Measurements from ENCODE around the gene H6PD. TPM values are rescaled to one million over a fixed set of nuclear protein-coding genes. Genes with fewer than 3 reads are reported as not detected.
A peak's percentile ranks its signal among the peaks of the same experiment; 100 is the strongest.

The H6PD gene
- total and polyA plus RNA-seq, 2 experiments from 2014 or later: 1.2 to 4.7 TPM

- no peak for TF ChIP-seq ZNF462 (CRISPR knock-in tag; IDR thresholded peaks at IDR 0.05)
Measured at GRCh38 chr1:9233241-9233941, 1.2 kb upstream of the H6PD start (continued).

GRCh38 chr1:9233942-9234222, 692 bp upstream of the H6PD start:
- Histone ChIP-seq H3K36me3 (ENCODE audit: insufficient read depth) (no peaks in the 10 kb centered on the region), H3K4me3 (peak overlapping the region; percentile 73), H3K27ac (ENCODE audit: low read depth) (no peak overlapping the region), H4K20me1 (replicated peaks; ENCODE audit: insufficient read depth) (no peaks in the 10 kb centered on the region), H3F3A (replicated peaks; ENCODE audit: low read depth) (peaks cover 4% of the 10 kb centered on the region; the same call in 1 of the 2 replicates), H3K9me2 (ENCODE audit: insufficient read depth) (no peaks in the 10 kb centered on the region), H3K27me3 (ENCODE audit: insufficient read depth) (no peaks in the 10 kb centered on the region), H3K4me2 (peak overlapping the region; percentile 84), H3K4me1 (ENCODE audit: insufficient read depth) (no peaks in the 10 kb centered on the region), H2AFZ (peak overlapping the region; percentile 96), H3K79me2 (replicated peaks; ENCODE audit: insufficient read depth) (no peaks in the 10 kb centered on the region)
- Mint-ChIP-seq H3K27ac (no peak overlapping the region), H3K36me3 (ENCODE audit: low read depth) (no peaks in the 10 kb centered on the region; the same call in 2 of the 3 replicates), H3K27me3 (ENCODE audit: insufficient read depth, low read depth, poor library complexity) (peaks cover 10% of the 10 kb centered on the region), H3K4me1 (peaks cover 7% of the 10 kb centered on the region), H3K9me3 (no peaks in the 10 kb centered on the region), H3K4me3 (peak overlapping the region; percentile 85)
- DNase-seq (ENCODE audit: low spot score): no peak
- ATAC-seq: no peak
- TF ChIP-seq EZH2phosphoT487 (IDR thresholded peaks at IDR 0.05; ENCODE audit: unreplicated experiment) (no peak), NANOG (IDR thresholded peaks at IDR 0.05; ENCODE audit: borderline replicate concordance) (no peak), ZNF331 (CRISPR knock-in tag; IDR thresholded peaks at IDR 0.05; ENCODE audit: low read depth) (no peak), ZNF114 (CRISPR knock-in tag; IDR thresholded peaks at IDR 0.05) (no peak)
